GM21367 (cell line): Measurements from ENCODE around the gene TMEM164.

Source experiments
- ATAC-seq: cut with Tn5 transposase; IDR thresholded peaks from one replicate; pipeline ENCODE4 v1.9.1; 2021; ENCODE audit not compliant: unreplicated experiment

Gene TMEM164

GRCh38 chrX:110062919-110063318 is 60.0 kb downstream of the TMEM164 start:
- no peak for ATAC-seq

- no peak for ATAC-seq
Measured at GRCh38 chrX:110066488-110067225, 63.7 kb downstream of the TMEM164 start.

- ATAC-seq = no peak
Measured at GRCh38 chrX:110070970-110071369, 68.1 kb downstream of the TMEM164 start.

GRCh38 chrX:110081320-110081719 is 78.4 kb downstream of the TMEM164 start:
- ATAC-seq = no peak

- no peak for ATAC-seq
Measured at GRCh38 chrX:110081740-110082139, 78.8 kb downstream of the TMEM164 start.

GRCh38 chrX:110082161-110082560 is 79.2 kb downstream of the TMEM164 start:
- ATAC-seq = no peak

GRCh38 chrX:110086162-110086915 is 83.4 kb downstream of the TMEM164 start:
- ATAC-seq = no peak

GRCh38 chrX:110086916-110087484 is 84.1 kb downstream of the TMEM164 start:
- no peak for ATAC-seq

GRCh38 chrX:110087485-110088356 is 84.8 kb downstream of the TMEM164 start:
- no peak for ATAC-seq

GRCh38 chrX:110089656-110090403 is 86.9 kb downstream of the TMEM164 start:
- ATAC-seq = no peak

- no peak for ATAC-seq
Measured at GRCh38 chrX:110097920-110098319, 95.0 kb downstream of the TMEM164 start.

GRCh38 chrX:110103344-110103743 is 100.4 kb downstream of the TMEM164 start:
- no peak for ATAC-seq

GRCh38 chrX:110104078-110104477 is 101.2 kb downstream of the TMEM164 start:
- no peak for ATAC-seq

GRCh38 chrX:110108381-110108821 is 105.5 kb downstream of the TMEM164 start:
- no peak for ATAC-seq

- ATAC-seq = no peak
Measured at GRCh38 chrX:110114260-110114776, 111.4 kb downstream of the TMEM164 start.

GRCh38 chrX:110116066-110116980 is 113.4 kb downstream of the TMEM164 start:
- ATAC-seq = no peak

GRCh38 chrX:110118530-110118929 is 115.6 kb downstream of the TMEM164 start:
- no peak for ATAC-seq

- no peak for ATAC-seq
Measured at GRCh38 chrX:110119480-110119879, 116.6 kb downstream of the TMEM164 start.

- no peak for ATAC-seq
Measured at GRCh38 chrX:110120025-110120424, 117.1 kb downstream of the TMEM164 start.
